Measurements from ENCODE around the gene NETO2.
"Not testable (repeated sequence)": the region's sequence is repeated elsewhere in the genome, so short reads cannot be mapped to it uniquely, and the experiment has no call there.

The NETO2 gene, protein sequence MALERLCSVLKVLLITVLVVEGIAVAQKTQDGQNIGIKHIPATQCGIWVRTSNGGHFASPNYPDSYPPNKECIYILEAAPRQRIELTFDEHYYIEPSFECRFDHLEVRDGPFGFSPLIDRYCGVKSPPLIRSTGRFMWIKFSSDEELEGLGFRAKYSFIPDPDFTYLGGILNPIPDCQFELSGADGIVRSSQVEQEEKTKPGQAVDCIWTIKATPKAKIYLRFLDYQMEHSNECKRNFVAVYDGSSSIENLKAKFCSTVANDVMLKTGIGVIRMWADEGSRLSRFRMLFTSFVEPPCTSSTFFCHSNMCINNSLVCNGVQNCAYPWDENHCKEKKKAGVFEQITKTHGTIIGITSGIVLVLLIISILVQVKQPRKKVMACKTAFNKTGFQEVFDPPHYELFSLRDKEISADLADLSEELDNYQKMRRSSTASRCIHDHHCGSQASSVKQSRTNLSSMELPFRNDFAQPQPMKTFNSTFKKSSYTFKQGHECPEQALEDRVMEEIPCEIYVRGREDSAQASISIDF

GRCh38 chr16:47143677-47144558 is at the start of gene NETO2:
NETO2 (minus strand) TSS chr16:47143945; CDS start chr16:47143612, 333 bp downstream.
- peak; percentile 76 for DNase-seq

GRCh38 chr16:47182318-47182717 is 38.6 kb upstream of the NETO2 start:
- DNase-seq = no peak

DNA sequence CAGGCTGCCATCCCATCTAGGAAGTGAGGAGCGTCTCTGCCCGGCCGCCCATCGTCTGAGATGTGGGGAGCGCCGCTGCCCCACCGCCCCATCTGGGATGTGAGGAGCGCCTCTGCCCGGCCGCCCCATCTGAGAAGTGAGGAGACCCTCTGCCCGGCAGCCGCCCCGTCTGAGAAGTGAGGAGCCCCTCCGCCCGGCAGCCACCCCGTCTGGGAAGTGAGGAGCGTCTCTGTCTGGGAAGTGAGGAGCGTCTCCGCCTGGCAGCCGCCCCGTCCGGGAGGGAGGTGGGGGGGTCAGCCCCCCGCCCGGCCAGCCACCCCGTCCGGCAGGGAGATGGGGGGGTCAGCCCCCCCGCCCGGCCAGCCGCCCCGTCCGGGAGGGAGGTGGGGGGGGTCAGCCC is 37.3 kb upstream of the NETO2 start:
- not testable (repeated sequence) for DNase-seq

GRCh38 chr16:47180073-47180472 is 36.3 kb upstream of the NETO2 start:
- no peak for DNase-seq

DNA sequence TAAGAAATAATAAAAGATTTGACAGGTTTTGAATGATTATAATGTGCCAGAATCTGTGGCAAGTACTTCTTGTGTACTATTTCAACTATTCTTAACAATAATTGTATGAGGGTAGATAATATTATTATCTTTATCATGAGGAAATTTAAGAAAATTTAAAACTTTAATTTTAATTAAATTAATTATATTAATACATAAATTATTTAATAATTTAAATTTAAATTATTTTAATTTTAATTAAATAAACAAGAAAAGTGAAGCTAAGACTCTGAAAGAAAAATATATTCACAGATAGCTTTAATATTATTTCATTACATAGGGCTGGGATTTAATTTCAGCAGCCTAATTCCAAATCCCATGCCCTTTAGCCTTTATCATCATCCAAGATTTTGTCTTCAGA is 31.4 kb upstream of the NETO2 start:
- no peak for DNase-seq

DNA sequence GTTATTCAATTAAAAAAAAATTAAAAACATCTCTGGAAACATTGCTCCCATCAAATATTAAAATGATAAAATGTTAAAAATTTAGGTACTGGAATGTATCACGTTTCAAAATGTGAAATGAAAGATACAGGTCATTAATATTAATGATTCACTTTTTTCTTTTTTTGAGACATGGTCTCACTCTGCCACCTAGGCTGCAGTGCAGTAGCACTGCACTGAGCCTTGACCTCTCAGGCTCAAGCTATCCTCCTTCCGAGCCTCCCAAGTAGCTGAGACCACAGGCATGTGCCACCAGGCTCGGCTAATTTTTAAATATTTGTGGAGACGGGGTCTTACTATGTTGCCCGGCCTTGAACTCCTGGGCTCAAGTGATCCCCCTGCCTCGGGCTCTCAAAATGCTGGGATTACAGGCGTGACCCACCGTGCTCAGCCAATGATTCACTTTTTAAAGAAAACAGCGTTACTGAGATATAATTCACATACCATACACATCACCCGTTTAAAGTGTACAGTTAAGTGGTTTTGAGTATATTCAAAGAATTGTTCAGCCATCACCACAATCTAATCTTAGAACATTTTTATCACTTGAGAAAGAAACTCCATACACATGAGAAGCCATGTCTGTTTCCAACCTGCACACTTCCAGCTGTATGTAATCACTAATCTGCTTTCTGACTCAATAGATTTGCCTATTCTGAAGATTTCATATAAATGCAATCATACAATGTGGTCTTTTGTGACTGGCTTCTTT is 19.1 kb upstream of the NETO2 start:
- no peak for DNase-seq

DNA sequence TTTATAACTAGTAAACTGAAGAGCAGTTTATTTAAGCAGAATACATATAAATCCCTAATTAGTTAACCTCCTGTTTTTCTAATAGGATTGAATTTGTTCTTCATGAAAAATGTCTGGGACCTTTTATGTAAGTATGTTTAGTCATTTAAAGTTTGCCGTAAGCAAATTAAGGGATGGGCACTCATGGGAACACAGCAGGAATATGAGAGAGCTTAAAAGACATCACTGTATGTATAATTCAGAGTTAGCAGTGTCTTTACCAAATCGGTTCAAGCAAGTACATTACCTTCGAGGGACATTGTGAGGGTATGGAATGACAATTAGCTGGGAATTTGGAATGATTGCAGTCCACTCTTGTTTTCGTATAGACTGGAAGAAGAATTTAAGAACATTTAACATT is 17.7 kb upstream of the NETO2 start:
- no peak for DNase-seq

GRCh38 chr16:47160422-47160821 is 16.7 kb upstream of the NETO2 start:
- DNase-seq = no peak

DNA sequence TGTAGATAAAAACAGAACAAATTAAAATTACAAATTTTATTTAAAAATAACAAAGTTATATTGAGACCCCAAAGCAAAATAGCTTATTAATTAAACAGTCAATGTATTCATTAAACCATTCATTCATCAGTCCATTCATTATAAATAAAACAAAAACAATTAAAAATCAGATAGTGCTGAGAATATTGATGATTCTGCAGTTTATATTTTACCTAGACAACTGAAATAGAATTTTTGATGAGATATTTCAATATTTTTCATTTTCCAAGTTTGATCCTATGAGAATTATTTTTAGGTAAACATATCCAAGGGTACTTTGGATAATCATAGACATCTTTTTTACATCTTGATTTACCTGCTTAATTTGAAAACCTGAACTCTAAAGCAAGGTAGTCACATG is 15.2 kb upstream of the NETO2 start:
- DNase-seq = no peak

DNA sequence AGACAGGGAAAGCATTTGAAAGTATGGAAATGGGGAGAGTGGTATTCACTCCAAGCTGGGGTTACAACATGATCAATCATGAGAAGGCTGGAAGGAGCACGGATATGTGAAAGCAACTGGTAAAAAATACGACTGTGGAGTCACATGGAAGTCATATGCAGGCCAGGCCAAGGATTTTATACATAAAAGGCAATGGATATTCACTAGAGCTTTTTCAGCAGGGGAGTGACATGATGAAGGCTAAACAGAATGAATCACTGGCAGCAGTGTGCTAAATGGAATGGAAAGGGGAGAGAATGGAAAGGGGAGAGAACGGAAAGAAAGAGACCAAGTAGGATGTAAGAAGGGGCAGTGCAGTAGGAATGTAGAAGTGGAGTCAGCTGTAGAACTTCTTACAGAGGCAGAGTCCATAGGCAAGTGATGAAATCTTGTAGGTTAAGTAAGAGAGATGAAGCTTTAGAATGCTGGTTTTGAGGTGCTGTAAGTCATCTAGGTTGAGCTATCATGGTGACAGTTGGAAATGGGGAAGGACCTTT is 13.0 kb upstream of the NETO2 start:
- DNase-seq = no peak

DNA sequence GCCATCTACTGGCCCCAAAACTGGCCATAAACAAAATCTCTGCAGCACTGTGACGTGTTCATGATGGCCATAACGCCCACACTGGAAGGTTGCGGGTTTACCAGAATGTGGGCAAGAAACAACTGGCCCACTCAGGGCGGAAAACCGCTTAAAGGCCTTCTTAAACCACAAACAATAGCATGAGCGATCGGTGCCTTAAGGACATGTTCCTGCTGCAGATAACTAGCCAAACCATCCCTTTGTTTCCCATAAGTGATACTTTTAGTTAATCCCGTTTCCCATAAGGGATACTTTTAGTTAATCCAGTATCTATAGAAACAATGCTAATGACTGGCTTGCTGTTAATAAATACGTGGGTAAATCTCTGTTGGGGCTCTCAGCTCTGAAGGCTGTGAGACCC is 8.8 kb upstream of the NETO2 start:
- DNase-seq = not testable (repeated sequence)

- no peak for DNase-seq
Observed at GRCh38 chr16:47150067-47150466, 6.3 kb upstream of the NETO2 start.

- no peak for DNase-seq
Observed at GRCh38 chr16:47144559-47144877, 773 bp upstream of the NETO2 start.

DNA sequence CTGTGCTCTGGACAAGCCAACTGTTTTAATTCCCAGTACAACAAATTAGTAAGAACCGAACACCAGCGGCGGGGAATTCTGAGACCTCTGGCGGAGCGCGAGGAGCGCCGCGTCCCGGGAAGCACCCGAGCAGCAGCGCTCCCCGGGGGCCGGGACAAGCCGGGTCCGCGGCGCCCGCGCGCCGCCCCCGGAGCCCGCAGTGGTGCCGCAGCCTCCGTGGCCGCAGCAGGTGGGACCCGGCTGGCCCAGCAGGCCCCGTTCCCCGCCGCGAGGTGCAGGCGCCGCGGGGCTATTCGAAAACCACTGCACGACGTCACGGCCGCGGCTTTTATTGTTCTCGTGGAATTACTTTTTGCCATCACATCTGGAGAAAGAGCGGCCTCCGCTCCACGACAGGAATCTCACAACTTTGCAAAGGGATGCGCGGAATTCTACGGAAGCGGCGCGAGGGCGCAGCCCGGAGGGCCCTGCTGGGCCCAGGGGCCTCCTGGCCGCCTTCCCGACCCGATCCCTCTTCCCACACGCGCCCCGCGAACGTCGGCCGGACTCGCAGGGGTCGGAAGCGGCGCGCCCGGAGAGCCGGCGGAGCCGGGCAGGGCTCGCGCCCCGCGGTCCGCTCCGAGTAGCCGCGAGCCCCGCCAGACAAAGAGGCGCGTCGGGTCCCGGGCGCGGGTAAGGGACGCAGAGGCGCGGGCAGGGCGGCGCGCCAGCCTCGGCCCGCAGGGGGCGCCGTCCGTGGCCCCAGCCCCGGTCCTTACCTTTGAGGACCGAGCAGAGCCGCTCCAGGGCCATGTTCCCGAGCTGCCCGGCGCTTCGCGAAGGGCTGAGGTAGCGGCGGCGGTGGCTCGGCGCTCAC is 696 bp downstream of the NETO2 start:
- peak; percentile 76 for DNase-seq

DNA sequence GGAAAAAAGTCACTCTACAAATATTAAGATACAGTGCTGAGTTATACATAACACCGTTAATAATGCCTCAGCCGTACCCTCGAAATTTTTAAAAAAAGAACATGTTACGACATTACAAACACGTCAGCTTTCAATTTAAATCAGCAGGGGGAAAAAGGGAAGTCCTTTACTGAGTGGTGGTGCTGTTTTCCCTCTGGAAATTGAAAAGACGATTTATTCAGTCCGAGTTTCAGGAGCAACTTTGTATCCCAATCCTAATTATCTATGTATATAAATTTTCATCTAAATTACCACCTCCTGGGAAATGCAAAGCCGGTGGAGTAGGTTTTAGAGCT is 1.3 kb downstream of the NETO2 start:
- DNase-seq = no peak

GRCh38 chr16:47141773-47142485 is 1.8 kb downstream of the NETO2 start:
- DNase-seq = peak; percentile 83

- no peak for DNase-seq
Observed at GRCh38 chr16:47140686-47141085, 3.1 kb downstream of the NETO2 start.

DNA sequence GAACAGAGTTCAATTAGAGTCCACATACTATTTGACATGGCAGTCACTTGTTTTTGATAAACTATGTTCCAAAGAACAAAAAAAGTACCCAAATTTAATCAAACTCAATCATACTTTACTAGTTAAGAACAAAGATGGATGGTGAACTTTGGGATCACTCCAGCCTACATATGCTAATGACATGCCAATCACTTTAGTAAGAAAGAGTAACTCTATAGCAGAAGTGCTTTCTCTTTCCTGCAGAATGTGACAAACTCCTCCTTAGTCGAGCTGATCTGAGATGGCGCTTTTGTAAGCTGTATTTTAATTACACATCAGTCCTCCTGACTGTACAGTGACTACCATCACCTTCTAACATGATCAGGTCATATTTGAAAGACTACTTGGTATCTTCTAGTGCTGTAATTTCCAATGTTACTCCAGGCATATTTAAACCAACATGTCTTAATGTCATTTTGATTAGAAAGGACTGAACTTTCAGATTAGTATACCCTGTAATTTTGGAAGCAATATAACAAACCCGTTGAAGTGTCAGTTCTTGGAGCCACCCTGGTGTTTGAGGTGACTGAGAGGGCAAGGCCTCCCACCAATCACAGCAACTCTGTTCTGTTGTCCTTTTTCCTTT is 4.1 kb downstream of the NETO2 start:
- DNase-seq = no peak

- not testable (repeated sequence) for DNase-seq
Observed at GRCh38 chr16:47137925-47138324, 5.8 kb downstream of the NETO2 start.

DNA sequence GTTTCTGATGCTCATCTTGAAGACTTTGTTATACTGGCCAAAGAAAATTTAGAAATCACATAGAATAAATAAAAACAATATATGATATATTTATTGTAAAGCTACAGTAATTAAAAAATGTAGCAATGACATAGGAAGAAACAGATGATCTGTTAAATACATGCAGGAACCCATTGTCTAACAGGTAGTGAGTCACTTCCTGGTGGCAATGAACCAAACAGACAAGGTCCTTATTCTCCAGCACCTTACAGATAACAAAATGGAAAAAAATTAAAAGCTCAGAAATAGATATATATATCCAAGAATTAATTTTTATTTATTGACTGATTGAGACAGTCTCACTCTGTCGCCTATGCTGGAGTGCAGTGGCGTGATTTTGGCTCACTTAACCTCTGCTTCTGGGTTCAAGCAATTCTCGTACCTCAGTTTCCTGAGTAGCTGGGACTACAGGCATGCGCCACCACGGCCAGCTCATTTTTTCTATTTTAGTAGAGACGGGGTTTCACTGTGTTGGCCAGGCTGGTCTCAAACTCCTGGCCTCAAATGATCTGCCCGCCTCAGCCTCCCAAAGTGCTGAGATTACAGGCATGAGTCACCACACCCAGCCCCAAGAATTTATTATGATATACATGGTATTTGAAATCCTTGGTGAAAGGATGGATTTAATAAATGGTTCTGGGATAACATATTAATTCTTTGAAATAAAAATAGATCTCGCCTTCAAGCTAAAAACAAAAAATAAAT is 7.5 kb downstream of the NETO2 start:
- peak; percentile 11 for DNase-seq

All from activated naive CD4-positive, alpha-beta T cell treated with Interleukin-2 at 50 U/mL for 16 hours (primary cell).